ENCODE results near the gene SECISBP2. TPM values are rescaled to one million over a fixed set of nuclear protein-coding genes. Genes with fewer than 3 reads are reported as not detected.
A peak's percentile ranks its signal among the peaks of the same experiment; 100 is the strongest.

SECISBP2 gene
- total and polyA plus RNA-seq, 4 donors: 26.6 to 112 (median 43.0) TPM

DNA sequence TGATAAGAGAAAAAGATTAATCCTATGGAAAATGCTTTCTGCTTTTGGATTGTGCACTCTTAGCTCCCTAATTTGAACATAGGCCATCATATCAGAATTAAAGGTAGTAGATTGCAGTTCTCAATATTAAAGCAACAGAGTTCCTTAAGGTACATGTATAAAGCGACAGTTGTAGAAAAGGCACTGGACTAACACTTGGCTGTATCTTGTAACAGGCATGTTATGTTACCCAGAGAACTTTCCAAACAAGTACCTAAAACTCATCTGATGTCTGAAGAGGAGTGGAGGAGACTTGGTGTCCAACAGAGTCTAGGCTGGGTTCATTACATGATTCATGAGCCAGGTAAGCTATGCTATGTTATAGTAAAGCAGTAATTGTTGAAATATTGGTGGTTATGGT, 3.3 kb upstream of the SECISBP2 start:
- Histone ChIP-seq H3K9ac (ENCODE audit: insufficient read depth in 1 of 2, low read length in 2 of 2) (peak overlapping the region in 1 of 2 donors; percentile 8), H3K4me1 (ENCODE audit: control insufficient read depth in 5 of 5, insufficient read depth in 5 of 5, low read length in 5 of 5) (peaks cover 2 to 39% (median 15%) of the 10 kb centered on the region in 5 donors)

DNA sequence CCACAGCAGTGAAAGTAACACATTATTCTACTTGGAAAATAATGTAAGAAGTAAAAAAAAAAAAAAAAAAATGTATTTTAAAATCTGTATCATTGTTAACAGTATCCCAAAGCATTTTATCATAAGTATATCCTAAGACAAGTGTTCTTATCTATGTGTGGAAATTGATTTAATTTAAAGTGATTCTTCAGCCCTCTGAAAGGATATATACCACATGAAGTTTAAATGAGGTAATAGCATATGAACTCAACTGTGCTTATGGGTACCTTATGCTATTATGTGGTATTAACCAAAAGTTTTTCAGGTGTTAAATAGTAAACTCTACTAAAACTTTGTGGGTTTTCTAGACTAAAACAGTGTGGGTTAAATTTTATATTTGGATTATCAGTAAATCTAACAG, 2.8 kb upstream of the SECISBP2 start:
- Histone ChIP-seq H3K9ac (ENCODE audit: insufficient read depth in 1 of 2, low read length in 2 of 2) (no peak overlapping the region), H3K4me1 (ENCODE audit: control insufficient read depth in 5 of 5, insufficient read depth in 5 of 5, low read length in 5 of 5) (peaks cover 3 to 39% (median 15%) of the 10 kb centered on the region in 5 donors), H3K36me3 (ENCODE audit: control insufficient read depth in 4 of 4, insufficient read depth in 4 of 4, low read length in 4 of 4) (peaks cover 0 to 9% (median under 1%) of the 10 kb centered on the region in 4 donors), H3K27ac (ENCODE audit: low read depth in 1 of 2, low read length in 1 of 2) (no peak overlapping the region), H3K27me3 (ENCODE audit: control insufficient read depth in 3 of 3, insufficient read depth in 3 of 3, low read length in 2 of 3) (no peaks in the 10 kb centered on the region), H3K9me3 (ENCODE audit: control insufficient read depth in 4 of 4, insufficient read depth in 3 of 4, low read length in 3 of 4) (no peaks in the 10 kb centered on the region), H3K4me3 (no peak overlapping the region)
- DNase-seq (no peak), ATAC-seq (ENCODE audit: insufficient read depth, low FRiP score) (no peak)
- TF ChIP-seq, protein P1, sequence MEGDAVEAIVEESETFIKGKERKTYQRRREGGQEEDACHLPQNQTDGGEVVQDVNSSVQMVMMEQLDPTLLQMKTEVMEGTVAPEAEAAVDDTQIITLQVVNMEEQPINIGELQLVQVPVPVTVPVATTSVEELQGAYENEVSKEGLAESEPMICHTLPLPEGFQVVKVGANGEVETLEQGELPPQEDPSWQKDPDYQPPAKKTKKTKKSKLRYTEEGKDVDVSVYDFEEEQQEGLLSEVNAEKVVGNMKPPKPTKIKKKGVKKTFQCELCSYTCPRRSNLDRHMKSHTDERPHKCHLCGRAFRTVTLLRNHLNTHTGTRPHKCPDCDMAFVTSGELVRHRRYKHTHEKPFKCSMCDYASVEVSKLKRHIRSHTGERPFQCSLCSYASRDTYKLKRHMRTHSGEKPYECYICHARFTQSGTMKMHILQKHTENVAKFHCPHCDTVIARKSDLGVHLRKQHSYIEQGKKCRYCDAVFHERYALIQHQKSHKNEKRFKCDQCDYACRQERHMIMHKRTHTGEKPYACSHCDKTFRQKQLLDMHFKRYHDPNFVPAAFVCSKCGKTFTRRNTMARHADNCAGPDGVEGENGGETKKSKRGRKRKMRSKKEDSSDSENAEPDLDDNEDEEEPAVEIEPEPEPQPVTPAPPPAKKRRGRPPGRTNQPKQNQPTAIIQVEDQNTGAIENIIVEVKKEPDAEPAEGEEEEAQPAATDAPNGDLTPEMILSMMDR (IDR thresholded peaks at IDR 0.05; ENCODE audit: control extremely low read depth, extremely low read depth): no peak

More for the DNA sequence above, 3.3 kb upstream of the SECISBP2 start:
- no peaks in the 10 kb centered on the region for H3K27me3 ChIP-seq (ENCODE audit: control insufficient read depth in 3 of 3, insufficient read depth in 3 of 3, low read length in 2 of 3)
- ATAC-seq (ENCODE audit: insufficient read depth, low FRiP score) (no peak), DNase-seq (no peak)
- peaks cover 0 to 9% (median 0%) of the 10 kb centered on the region in 4 donors for H3K36me3 ChIP-seq (ENCODE audit: control insufficient read depth in 4 of 4, insufficient read depth in 4 of 4, low read length in 4 of 4)
- H3K4me3 ChIP-seq: no peak overlapping the region
- TF ChIP-seq, protein P1 (IDR thresholded peaks at IDR 0.05; ENCODE audit: control extremely low read depth, extremely low read depth): no peak
- 95 to 97% methylated on average over 1 of the region's 1 CpG for WGBS, 2 donors
- H3K9me3 ChIP-seq (ENCODE audit: control insufficient read depth in 4 of 4, insufficient read depth in 3 of 4, low read length in 3 of 4): no peaks in the 10 kb centered on the region
- no peak overlapping the region for H3K27ac ChIP-seq (ENCODE audit: low read depth in 1 of 2, low read length in 1 of 2)

DNA sequence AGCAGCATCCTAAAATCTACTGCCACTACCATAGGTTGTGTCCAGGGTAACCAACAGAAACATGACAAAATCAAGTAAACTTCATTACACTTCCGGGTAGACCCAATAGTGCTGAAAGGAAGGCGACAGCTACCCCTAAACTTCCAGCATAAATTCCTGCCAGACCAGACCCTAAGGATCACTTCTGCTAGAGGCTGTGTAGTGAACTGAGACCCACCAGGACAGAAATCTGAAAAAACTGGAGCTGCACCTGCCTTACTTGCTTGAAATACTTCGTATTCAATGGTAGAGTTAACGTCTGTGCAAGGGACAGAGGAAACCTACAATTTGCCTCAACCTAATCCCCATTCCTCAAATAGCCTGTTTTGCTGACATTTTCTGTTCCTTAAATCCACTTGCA, 1.0 kb upstream of the SECISBP2 start:
- Histone ChIP-seq H3K4me3 (no peak overlapping the region), H3K9ac (ENCODE audit: insufficient read depth in 1 of 2, low read length in 2 of 2) (peak overlapping the region in 1 of 2 donors; percentile 99), H3K4me1 (ENCODE audit: control insufficient read depth in 5 of 5, insufficient read depth in 5 of 5, low read length in 5 of 5) (peaks cover 3 to 39% (median 9%) of the 10 kb centered on the region in 5 donors), H3K36me3 (ENCODE audit: control insufficient read depth in 4 of 4, insufficient read depth in 4 of 4, low read length in 4 of 4) (peaks cover 0 to 9% (median under 1%) of the 10 kb centered on the region in 4 donors), H3K9me3 (ENCODE audit: control insufficient read depth in 4 of 4, insufficient read depth in 3 of 4, low read length in 3 of 4) (no peaks in the 10 kb centered on the region), H3K27ac (ENCODE audit: low read depth in 1 of 2, low read length in 1 of 2) (peak overlapping the region in 1 of 2 donors; percentile 27), H3K27me3 (ENCODE audit: control insufficient read depth in 3 of 3, insufficient read depth in 3 of 3, low read length in 2 of 3) (no peaks in the 10 kb centered on the region)
- WGBS, 2 donors: 78 to 88% methylated on average over 4 of the region's 4 CpGs
- ATAC-seq (ENCODE audit: insufficient read depth, low FRiP score) (no peak), DNase-seq (no peak)
- TF ChIP-seq, protein P1 (IDR thresholded peaks at IDR 0.05; ENCODE audit: control extremely low read depth, extremely low read depth): no peak

All from lung (tissue), 12 donors.